ENCODE measurements around the gene BCL11B. TPM values are rescaled to one million over a fixed set of nuclear protein-coding genes. Genes with fewer than 3 reads are reported as not detected.

Gene BCL11B
- total RNA-seq, 4 donors from 2014 or later = 39.1 to 74.3 (median 51.7) TPM

- no peak overlapping the region for H3K4me3 ChIP-seq (ENCODE audit: low read depth, poor library complexity, severe bottlenecking)
- DNase-seq (ENCODE audit: low spot score in 2 of 2) = no peak
- 57 to 69% methylated on average over 16 of the region's 16 CpGs for WGBS, 2 donors
- intact Hi-C loops (cut with DNase I; ENCODE audit: low total_unique reads) = no loop called here
- TF ChIP-seq, protein P1, sequence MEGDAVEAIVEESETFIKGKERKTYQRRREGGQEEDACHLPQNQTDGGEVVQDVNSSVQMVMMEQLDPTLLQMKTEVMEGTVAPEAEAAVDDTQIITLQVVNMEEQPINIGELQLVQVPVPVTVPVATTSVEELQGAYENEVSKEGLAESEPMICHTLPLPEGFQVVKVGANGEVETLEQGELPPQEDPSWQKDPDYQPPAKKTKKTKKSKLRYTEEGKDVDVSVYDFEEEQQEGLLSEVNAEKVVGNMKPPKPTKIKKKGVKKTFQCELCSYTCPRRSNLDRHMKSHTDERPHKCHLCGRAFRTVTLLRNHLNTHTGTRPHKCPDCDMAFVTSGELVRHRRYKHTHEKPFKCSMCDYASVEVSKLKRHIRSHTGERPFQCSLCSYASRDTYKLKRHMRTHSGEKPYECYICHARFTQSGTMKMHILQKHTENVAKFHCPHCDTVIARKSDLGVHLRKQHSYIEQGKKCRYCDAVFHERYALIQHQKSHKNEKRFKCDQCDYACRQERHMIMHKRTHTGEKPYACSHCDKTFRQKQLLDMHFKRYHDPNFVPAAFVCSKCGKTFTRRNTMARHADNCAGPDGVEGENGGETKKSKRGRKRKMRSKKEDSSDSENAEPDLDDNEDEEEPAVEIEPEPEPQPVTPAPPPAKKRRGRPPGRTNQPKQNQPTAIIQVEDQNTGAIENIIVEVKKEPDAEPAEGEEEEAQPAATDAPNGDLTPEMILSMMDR (IDR thresholded peaks at IDR 0.05) = no peak
Observed at GRCh38 chr14:99254328-99255009, 17.5 kb downstream of the BCL11B start.

GRCh38 chr14:99253890-99254289 is 18.1 kb downstream of the BCL11B start:
- 75 to 89% methylated on average over 7 of the region's 7 CpGs for WGBS, 2 donors
- no peak for DNase-seq (ENCODE audit: low spot score in 2 of 2)
- intact Hi-C loops (cut with DNase I; ENCODE audit: low total_unique reads) = no loop called here
- TF ChIP-seq POLR2A (IDR thresholded peaks at IDR 0.05) = no peak
- TF ChIP-seq, protein P1 (IDR thresholded peaks at IDR 0.05) = no peak
- no peak overlapping the region for H3K4me3 ChIP-seq (ENCODE audit: low read depth, poor library complexity, severe bottlenecking)

DNA sequence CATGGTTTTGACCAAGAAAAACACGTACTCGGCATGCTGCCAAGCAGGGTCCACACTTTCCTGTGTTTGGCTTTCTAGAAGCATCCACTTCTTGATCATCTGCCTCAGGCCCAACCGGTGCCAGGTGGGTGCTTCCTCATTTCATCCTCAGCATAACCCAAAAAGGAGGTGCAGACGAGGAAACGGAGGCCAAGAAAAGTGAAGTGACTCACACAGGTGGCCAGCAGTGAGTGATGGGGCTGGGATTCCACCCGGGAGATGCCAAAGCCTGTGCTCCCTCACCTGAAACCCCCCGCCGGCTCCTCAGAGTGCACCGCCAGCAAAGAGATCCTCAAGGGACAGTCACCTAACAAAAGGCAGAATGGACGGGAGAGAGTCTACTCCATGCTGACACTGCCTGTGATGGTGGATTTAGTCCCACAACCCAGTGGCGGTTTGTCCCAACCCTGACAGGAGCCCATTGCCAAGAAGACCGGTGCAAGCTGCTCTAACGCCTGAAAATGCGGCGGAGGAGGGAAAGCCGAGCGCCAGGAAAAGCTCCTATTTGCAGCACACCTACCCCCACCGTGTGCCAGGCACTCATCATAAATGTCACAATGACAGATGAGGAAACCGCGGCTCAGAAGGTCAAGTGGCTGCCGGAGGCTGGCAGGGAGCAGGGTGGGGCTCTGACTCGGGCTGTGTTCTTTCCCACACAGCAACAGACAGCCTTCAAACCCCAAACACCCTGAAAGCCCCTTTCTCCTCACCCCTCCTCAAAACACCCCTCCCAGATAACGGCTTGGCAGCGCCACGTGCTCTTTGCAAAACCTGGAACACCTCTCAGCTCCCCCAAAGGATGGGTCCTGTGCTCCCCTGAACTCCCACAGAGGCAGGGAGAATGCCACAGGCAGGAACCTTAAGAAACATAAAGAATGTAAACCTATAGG is 18.8 kb downstream of the BCL11B start:
- H3K4me3 ChIP-seq (ENCODE audit: low read depth, poor library complexity, severe bottlenecking) = no peak overlapping the region
- DNase-seq (ENCODE audit: low spot score in 2 of 2) = no peak
- intact Hi-C loops (cut with DNase I; ENCODE audit: low total_unique reads) = no loop called here
- TF ChIP-seq, protein P1 (IDR thresholded peaks at IDR 0.05) = no peak
- TF ChIP-seq POLR2A (IDR thresholded peaks at IDR 0.05) = no peak
- 39 to 55% methylated on average over 25 of the region's 25 CpGs for WGBS, 2 donors

DNA sequence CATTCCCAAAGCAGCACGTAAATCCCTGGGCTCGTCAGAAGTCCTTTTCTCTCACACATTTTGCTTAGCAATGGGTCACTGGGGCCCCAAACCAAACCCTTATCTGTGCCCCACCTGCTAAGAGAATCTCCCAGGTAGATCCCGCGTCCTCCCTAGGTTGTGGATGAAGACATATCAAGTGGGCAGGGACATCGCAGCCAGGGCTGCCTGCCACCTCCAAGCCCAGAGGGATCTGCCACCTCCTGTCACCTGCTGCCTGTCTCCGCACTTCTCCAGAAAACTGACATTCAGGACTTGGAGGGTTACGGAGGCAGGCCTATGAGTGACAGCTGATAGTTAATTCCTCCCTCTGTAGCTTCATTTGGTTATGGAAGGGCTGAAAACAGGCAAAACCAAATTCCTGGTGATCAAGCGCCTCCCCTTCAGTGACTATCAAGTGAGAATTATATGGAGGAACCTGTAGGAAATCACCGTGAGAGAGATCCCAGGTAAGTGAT is 19.5 kb downstream of the BCL11B start:
- intact Hi-C loops (cut with DNase I; ENCODE audit: low total_unique reads) = no loop called here
- no peak for DNase-seq (ENCODE audit: low spot score in 2 of 2)
- WGBS, 2 donors = 75 to 77% methylated on average over 9 of the region's 9 CpGs

GRCh38 chr14:99251721-99252120 is 20.3 kb downstream of the BCL11B start:
- no peak overlapping the region for H3K4me3 ChIP-seq (ENCODE audit: low read depth, poor library complexity, severe bottlenecking)
- no peak for DNase-seq (ENCODE audit: low spot score in 2 of 2)
- intact Hi-C loops (cut with DNase I; ENCODE audit: low total_unique reads) = no loop called here
- WGBS, 2 donors = 95 to 98% methylated on average over 2 of the region's 2 CpGs
- TF ChIP-seq, protein P1 (IDR thresholded peaks at IDR 0.05) = no peak
- TF ChIP-seq POLR2A (IDR thresholded peaks at IDR 0.05) = no peak

More for the DNA sequence above, 19.5 kb downstream of the BCL11B start:
- H3K4me3 ChIP-seq (ENCODE audit: low read depth, poor library complexity, severe bottlenecking) = no peak overlapping the region
- TF ChIP-seq POLR2A (IDR thresholded peaks at IDR 0.05) = no peak
- TF ChIP-seq, protein P1 (IDR thresholded peaks at IDR 0.05) = no peak
